GM21529 (cell line): ENCODE data around the gene NINL.
"Not testable (repeated sequence)": the region's sequence is repeated elsewhere in the genome, so short reads cannot be mapped to it uniquely, and the experiment has no call there.

Experiments used
- ATAC-seq: cut with Tn5 transposase; IDR thresholded peaks from one replicate; pipeline ENCODE4 v1.9.1; 2021; ENCODE audit not compliant: unreplicated experiment

The NINL gene

DNA sequence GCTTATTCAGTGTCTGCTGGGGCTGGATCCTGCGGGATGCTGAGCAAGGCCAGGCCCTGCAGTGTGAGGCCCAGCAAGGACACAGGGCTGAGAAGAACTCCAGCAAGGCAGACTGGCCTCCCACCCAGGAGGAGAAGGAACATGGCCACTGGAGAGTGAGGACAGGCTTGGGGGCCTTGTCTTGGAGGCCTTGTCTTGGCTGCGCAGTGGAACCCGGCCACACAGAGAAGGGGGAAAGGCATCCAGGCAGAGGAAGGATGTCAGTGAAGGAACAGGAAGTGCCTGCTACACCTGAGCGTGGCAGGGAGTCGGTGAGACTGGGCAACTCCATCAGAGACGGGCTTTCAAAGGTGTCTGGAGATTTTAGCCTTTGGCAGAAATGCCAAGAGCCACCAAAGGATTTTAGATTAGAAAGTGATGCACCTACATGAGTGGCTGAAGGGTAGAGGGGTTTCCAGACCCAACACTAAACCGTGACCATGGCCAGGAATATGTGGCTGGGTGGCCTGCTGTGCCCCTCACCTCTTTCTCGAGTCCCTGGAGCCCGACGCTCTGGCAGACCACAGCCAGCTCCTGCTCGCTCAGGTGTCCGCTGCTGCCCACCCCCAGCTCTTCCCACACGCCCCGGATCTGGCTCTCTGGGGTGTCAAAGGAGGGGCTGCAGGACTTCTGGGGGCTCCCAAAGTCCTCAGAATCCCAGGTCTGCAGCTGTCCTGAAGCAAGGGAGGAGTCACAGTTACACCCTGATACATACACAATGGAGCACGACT lies 80.8 kb downstream of the NINL start:
- ATAC-seq: no peak

DNA sequence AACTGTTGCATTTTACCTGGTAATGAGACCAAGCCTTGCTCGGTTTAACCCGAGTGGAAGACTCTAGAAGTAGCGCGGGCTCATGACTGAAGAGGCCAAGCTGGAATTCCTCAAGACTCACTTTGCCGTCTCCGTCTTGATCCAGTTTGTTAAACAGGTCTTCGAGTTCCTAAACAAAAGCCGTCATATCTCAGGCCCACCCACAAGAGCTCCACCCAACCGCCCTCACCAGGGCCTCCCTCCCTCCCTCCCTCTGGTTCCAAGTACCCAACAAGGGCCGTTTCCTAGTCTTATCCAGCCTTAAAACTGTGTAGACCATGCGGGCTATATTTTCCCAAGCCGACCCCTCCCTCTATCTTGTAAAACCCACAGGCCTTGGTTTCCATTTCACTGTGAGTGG lies 81.4 kb downstream of the NINL start:
- no peak for ATAC-seq

- not testable (repeated sequence) for ATAC-seq
Observed at GRCh38 chr20:25503051-25503639, 82.2 kb downstream of the NINL start.

GRCh38 chr20:25500880-25501351 lies 84.4 kb downstream of the NINL start:
- no peak for ATAC-seq

DNA sequence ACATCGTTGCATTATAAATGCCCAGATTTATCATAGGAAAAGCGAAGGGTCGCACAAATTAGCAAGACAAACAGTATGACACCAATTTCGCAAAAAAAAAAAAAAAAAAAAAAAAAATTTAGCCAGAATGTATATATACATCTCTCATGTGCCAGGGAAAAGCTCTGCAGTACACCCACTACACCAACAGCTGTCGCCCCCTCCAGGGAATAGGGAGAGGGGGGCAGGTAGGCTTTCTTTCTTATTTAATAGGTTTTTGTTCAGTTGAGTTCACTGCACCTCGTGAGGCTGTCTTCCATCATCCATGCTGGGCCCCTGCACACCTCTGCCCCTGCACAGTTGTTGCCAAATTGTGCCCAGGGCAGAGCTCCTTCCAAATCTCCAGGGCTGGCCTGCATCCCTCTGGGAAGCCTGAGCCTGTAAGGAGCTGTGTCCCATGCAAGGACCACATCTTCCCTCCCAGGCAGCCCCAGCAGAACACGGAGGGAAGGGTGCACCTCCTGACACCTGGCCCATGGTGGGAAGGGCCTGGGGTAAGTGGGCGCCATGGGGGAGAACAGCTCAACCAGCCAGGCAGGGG lies 85.4 kb downstream of the NINL start:
- ATAC-seq: no peak

DNA sequence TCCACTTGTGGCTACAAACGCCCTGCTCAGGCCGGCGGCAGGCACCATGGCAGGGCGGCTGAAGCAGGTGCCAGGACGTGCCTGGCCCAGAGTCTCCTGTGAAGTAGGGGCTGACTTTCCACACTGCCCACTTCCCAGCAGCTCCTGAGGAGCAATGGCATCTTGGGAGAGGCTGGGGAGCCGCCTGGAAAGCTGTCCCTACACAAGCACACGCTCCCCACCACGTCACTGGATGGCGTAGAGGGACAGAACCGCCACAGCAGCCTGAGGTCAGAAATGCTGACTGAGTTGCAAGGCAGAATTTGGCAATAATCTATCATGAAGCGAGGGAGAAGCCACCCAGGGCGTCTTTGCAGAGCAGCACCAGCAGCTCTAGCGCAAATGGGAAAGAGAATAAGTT lies 86.3 kb downstream of the NINL start:
- no peak for ATAC-seq

DNA sequence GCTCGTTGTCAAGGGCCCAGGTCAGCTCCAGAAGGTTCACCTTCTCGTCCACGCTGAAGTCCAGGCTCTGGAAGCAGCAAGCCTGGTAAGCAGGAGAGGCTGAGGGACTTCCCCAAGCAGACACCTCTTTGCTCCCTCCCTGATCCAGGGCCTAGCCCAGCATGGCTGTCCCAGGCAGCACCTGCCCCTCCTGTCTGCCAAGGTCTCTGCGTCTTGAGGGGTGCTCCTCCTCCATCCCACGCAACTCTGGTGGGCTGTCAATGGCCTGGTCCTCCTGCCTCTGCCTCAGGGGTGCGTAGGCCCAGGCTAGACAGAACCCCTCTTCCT lies 87.1 kb downstream of the NINL start:
- no peak for ATAC-seq

DNA sequence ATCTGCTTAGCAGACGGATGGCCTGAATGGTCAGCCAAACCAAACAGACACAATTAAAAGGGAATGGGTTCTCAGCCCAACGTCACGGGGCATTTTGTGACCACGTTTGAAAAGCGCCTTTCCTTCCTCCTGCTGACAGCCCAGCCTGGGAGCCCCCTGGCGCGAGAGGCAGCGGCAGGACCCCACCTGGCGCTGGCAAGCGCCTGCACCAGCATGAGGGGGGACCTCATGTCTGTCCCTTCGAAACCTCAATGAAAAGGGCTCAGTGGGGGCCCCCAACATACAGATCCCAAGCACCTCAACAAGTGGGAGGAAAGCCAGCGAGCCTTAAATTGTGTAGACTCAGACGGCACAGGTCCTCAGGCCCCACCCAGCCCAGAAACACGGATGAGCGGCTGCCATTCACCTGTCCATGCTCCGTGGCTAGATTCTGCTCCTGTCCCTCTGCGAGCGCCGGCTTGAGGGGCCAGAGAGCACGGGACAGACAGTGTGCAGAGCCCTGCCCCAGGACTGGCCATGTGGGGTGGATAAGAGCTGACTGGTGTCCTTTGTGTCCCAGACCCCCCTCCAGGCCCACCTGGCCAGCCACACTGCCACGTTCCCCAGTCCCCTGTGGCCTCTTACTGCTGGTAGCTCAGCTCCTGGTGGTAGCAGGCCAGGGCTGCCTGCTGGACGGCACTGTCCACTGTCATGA lies 87.6 kb downstream of the NINL start:
- ATAC-seq: no peak

GRCh38 chr20:25496968-25497401 lies 88.3 kb downstream of the NINL start:
- no peak for ATAC-seq

DNA sequence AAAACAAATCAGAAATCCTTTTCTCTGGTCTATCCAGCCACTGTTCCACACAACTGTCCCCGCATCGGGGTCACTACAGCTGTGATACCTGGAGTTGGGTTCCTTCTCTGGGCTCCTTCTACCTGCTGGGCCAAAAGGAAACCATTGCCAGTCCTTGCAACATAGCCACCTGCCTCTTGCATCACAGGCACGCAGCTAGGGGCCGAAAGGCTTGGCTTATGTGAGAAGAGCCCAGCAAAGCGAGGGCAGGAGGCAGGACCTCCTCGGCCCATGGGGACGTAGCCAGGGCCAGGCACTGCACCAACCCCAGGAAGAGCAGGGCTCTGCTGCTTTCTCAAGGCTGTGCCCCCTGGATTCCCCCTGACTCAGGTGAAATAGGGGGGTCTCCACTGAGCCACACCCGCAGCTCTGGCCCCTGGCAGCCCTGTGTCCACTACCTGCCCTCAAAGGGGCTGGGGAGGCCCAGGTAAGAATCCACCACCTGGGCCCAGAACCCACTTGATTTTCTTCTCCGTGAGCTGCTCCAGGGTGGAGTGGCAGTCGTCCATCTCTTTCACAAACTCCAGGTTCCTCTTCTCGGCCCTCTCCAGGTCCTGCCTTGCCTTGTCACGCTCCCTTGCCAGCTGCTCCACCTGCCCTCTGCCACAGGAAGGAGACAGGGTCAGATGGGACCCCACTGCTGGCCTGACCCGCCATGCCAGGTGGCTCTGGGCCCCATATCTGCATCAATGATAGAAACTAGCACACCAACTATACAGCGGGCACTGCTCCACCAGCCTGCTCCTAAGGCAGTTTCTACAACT lies 89.0 kb downstream of the NINL start:
- ATAC-seq: no peak

DNA sequence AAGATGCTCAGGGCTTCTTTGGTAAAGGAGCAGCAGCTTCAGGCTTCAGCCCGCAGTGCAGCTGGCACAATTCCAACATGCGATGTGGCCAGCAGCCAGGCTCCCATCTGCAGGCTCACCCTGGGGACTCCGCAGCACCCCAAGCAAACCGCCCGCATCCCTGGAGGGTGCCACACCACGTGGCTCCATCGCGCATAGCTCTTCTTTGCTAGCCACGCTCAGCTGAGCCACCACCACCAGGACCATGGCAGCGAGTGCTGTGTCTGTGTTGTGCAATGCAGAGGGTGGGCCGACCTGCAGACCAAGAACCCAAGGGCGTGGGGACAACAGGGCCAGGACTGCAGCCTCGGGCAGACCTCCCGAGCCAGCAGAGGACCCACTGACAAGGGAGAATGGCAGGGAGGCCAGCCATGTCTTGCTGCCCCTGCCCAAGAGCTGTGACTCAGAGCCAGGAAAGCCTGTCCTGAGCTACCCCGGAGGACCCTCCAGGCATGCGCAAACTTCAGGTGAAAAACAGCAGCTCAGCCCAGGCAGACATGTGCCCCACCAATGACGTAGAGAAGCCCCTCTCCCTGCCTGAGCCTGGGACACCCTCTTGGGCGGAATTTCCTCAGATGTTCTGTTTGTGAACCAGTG lies 90.0 kb downstream of the NINL start:
- ATAC-seq: no peak

DNA sequence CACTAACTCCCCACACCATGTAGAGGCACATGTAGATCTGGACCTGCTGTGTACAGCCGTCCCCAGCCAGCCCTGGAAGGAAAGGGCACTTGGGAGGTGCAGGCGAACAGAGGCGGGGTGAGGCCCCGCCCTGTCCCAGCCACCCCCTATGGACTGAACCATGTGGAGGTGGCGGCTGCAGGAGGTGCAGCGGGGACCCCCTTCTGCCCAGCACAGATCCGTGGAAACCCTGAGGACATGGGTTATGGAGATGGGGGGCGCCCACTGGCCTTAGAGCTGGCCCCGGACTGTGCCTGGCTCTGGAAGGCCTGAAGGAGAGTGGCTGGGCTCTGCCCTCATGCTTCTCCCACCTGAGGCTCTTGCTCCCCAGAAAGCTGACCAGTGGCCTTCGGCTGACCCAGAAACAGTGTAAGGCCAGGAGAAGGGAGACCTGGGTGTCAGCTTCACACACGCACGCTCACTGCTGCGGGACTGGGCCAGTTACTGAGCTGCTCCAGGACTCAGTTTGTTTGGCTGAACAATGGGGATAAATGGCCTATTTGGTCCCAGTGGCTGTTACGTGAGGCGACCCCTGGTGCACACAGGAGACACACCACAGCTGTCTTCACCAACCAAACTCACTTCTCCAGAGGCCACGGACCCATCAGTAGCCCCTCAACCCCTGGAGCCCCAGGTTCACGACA lies 90.7 kb downstream of the NINL start:
- no peak for ATAC-seq

DNA sequence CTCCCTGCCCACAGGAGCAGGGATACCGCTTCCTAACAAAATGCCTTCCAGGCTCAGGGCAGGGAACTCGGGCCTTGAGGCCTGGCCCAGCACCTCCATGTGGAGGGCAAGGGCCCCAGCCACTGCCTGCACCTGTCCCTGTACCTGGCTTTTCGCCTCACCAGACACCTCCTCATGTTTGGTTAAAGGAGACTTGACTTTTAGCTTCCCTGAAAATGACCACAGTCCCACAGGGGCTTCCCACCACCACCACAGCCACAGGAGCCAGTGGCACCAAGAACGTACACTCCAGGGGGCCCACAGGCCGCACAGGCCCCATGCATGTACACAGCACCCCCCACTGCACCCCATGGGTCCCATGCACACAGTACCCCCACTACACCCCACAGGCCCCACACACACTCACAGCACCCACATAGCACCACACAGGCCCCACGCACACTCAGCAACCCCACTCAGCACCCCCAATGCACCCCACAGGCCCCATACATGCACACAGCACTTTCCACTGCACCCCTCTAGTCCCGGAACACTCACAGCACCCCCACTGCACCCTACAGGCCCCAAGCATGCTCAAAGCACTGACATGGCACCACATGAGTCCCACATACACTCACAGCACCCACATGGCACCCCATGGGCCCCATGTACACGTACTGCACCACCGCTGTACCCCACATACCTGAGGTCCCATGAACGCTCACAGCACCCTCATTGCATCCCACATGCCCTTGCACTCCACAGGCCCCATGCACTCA lies 91.4 kb downstream of the NINL start:
- no peak for ATAC-seq

GRCh38 chr20:25493137-25493536 lies 92.2 kb downstream of the NINL start:
- no peak for ATAC-seq

GRCh38 chr20:25491446-25492038 lies 93.8 kb downstream of the NINL start:
- ATAC-seq: no peak

GRCh38 chr20:25490656-25491445 lies 94.5 kb downstream of the NINL start:
- ATAC-seq: no peak

DNA sequence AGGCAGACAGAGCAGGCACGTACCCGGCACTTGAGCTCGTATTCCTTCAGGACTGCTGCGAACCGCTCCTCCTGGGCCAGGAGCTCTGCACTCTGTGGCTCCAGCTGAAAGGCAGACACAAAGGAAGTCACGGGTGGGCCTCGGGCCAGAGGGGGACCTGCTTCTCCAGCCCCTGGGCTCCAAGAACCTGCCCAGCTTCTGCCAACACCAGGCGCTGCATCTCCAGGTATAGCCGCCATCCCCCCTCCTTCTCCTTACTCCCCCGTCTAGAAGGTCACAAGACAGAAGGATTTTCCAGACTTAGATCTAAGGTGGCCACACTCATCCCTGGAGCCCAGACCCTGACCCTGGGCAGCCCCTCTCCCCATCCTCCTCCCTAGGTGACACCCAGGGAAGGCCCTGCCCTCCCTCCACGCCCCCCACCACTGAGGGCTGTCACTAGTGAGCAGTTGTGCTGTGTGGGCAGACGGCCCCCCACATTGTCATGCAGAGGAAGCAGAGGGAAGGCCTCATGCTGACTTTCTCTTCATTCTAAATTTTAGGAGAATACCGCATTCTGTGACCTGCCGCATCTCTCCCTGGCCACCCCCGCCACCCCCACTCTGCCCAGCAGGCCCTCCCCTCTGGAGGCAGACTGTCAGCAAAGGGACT lies 96.0 kb downstream of the NINL start:
- ATAC-seq: no peak

GRCh38 chr20:25487975-25488374 lies 97.4 kb downstream of the NINL start:
- no peak for ATAC-seq
